ENCODE results near the gene STOX2. TPM values are rescaled to one million over a fixed set of nuclear protein-coding genes. Genes with fewer than 3 reads are reported as not detected.

Gene STOX2
- total RNA-seq, 1 donor from 2014 or later: 6.2 TPM

- DNase-seq (ENCODE audit: low spot score): no peak
Observed at GRCh38 chr4:183985786-183986185, 80.7 kb downstream of the STOX2 start.

- DNase-seq (ENCODE audit: low spot score): no peak
Observed at GRCh38 chr4:183986291-183986970, 81.3 kb downstream of the STOX2 start.

DNA sequence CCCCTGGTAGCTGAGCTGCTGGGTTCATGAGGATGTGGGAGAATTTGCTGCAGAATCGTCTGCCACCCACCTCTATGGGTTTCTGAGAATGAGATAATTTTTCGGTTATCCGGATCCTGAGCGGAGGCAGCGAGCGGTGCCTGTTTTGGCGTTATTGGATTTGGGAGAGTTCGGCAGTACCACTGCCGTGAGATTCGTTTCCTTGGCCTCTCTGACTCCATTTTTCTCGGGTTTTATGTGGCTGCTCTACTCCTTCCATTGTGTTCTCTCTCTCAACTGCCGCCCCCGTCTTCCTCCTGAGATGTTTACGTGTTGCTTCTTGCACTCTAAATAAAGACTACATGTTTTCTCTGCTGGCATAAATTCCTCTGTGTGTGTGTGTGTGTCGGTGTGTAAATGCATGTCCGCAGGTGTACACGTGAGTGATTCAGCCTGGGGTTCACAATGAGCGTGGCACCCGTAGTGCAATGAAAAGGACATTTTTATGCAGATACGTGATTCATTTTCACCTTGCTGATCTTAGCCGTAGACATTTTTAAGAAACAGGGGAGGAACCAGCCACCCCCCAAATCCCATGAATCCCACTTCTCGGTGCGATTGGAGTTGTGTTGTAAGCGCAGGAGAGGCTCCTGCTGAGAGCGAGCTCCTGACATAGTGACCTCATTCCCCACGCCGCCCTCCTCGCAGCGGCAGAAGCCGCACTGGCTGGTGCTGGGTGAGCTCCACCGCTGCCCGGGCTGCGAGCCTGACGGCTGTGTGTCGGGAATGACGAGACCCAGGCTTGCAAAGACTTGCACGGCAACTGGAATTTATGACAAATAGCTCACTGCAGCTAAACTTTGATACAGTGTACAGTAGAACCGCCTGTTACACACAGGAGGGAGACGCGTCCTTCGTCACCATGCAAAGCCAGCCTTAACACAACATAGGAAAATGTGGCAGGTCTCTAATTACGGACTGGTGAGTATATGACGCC lies 82.2 kb downstream of the STOX2 start:
- no peak for DNase-seq (ENCODE audit: low spot score)

GRCh38 chr4:183987987-183988392 lies 82.9 kb downstream of the STOX2 start:
- DNase-seq (ENCODE audit: low spot score): no peak

DNA sequence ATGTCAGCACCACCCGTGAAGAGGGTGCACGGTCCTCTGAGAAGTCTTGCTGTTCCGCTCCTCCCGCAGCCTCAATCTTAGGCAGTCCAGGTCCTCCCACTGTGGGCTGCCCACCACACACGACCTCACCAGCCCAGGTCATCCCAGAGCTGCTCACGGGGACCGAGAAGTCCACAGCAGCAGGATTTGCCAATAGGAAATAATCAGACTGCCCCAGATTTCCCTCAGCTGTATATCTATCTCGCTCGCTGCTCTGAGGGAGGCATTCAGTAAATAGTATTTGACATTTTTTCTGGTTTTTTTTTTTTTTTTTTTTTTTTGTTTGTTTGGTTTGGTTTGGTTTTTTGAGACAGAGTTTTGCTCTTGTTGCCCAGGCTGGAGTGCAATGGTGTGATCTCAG lies 83.8 kb downstream of the STOX2 start:
- no peak for DNase-seq (ENCODE audit: low spot score)

DNA sequence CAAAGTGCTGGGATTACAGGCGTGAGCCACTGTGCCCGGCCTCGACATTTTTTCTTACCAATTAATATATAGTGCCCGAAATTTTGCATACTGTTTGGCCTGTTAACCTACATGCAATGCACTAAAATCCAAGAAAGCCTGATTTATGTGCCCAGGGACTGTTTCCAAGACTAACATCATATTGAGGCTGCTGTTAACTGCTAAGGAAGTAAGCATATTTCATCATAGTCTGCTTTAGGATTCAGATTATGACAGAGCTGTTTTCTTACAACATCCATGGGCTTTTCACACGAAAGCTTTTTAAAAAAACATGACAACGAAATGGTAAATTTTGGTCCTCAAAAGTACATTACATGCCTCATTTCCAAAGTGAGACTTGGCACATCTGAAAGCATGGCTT lies 84.4 kb downstream of the STOX2 start:
- no peak for DNase-seq (ENCODE audit: low spot score)

- DNase-seq (ENCODE audit: low spot score): no peak
Observed at GRCh38 chr4:183989931-183990330, 84.8 kb downstream of the STOX2 start.

- DNase-seq (ENCODE audit: low spot score): no peak
Observed at GRCh38 chr4:183993676-183994075, 88.6 kb downstream of the STOX2 start.

- no peak for DNase-seq (ENCODE audit: low spot score)
Observed at GRCh38 chr4:183995570-183995969, 90.5 kb downstream of the STOX2 start.

DNA sequence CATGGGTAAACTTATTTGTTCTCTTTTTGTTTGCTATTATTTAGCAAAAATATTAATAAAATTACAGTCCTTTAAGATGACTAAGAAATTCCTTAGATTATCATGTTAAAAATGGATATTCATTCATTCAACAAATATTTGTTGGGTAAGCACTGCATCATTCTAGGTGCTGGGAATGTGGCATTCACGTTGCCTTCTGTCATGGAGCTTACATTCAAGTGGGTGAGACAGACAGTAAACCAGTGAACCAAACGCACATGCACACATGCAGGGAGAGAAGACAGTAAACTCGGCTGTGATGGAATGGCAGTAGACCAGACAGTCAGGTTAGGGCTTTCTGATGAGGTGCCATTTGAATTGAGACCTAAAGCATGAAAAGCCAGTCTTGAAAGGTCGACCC lies 91.8 kb downstream of the STOX2 start:
- no peak for DNase-seq (ENCODE audit: low spot score)

- DNase-seq (ENCODE audit: low spot score): no peak
Observed at GRCh38 chr4:183999435-183999834, 94.3 kb downstream of the STOX2 start.

GRCh38 chr4:184000457-184001396 lies 95.6 kb downstream of the STOX2 start:
- DNase-seq (ENCODE audit: low spot score): no peak

- DNase-seq (ENCODE audit: low spot score): no peak
Observed at GRCh38 chr4:184003433-184003832, 98.3 kb downstream of the STOX2 start.

DNA sequence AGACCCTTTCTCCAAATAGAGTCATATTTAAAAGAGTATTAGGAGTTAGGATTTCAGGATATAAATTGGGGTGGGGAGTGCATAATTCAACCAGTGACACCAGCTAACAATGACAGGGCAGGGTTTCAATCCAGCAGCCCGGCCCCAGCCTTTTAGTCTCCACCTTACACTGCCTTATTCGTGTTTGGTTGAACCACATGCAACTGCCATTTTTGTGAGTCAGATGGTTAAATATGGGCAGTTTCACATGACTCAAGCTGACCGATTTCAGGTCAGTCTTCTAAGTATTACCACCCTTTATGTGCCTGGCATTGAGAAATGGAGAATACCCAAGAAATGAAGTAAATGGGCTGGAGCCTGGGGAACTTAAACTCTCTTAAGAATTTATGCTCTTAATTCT lies 102.8 kb downstream of the STOX2 start:
- DNase-seq (ENCODE audit: low spot score): no peak

DNA sequence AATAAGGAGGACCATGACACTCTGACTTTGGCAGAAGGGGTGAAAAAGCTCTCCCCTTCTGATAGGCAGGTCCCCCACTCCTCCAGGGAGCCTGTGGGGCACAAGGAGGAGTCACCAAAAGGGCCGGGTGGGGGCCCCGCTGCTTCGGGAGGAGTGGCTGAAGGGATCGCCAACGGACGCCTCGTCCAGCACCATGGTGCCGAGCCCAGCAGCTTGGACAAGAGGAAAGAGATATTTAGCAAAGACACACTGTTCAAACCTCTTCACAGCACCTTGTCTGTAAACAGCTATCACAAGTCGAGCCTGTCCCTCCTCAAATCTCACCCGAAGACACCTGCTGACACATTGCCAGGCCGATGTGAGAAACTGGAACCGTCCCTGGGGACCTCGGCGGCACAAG lies 105.6 kb downstream of the STOX2 start:
- DNase-seq (ENCODE audit: low spot score): no peak

- DNase-seq (ENCODE audit: low spot score): no peak
Observed at GRCh38 chr4:184011826-184012380, 106.8 kb downstream of the STOX2 start.

- no peak for DNase-seq (ENCODE audit: low spot score)
Observed at GRCh38 chr4:184012937-184013336, 107.8 kb downstream of the STOX2 start.

- no peak for DNase-seq (ENCODE audit: low spot score)
Observed at GRCh38 chr4:184014301-184014700, 109.2 kb downstream of the STOX2 start.

- DNase-seq (ENCODE audit: low spot score): no peak
Observed at GRCh38 chr4:184016759-184017668, 111.9 kb downstream of the STOX2 start.

DNA sequence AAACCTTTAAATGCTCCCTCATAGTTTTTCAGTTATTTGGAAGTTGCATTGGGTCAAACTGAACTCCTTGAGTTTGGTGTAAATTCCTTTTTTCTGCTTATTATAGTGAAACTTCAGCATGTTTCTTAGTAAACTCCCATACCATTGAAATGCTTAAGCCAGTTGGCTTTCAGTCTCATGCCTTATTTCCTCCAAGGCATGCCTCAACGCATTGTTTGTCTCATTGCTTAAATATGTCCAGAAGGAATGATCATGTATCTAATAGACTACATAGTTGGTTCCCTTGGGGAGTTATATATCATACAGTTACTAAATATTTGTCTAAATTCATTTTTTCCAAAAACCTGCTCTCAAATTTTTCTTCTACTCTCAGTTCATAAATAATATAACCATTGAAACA lies 114.0 kb downstream of the STOX2 start:
- no peak for DNase-seq (ENCODE audit: low spot score)
